ENCODE results near the gene METTL9.
"Not testable (repeated sequence)": the region's sequence is repeated elsewhere in the genome, so short reads cannot be mapped to it uniquely, and the experiment has no call there.

METTL9 gene

GRCh38 chr16:21599122-21600030 lies at the start of gene METTL9:
Gene METTL9 (plus strand): TSS chr16:21599577. CDS start chr16:21599734, 157 bp downstream.
- peak; percentile 85 to 90 (median 88) for DNase-seq (ENCODE audit: low read depth in 3 of 3)

- not testable (repeated sequence) for DNase-seq (ENCODE audit: low read depth in 3 of 3)
These were observed 49.4 kb upstream of the METTL9 start for GRCh38 chr16:21549975-21550374.

GRCh38 chr16:21550435-21550834 lies 48.9 kb upstream of the METTL9 start:
- not testable (repeated sequence) for DNase-seq (ENCODE audit: low read depth in 3 of 3)

- DNase-seq (ENCODE audit: low read depth in 3 of 3), result not testable (repeated sequence)
These were observed 48.3 kb upstream of the METTL9 start for GRCh38 chr16:21551076-21551475.

DNA sequence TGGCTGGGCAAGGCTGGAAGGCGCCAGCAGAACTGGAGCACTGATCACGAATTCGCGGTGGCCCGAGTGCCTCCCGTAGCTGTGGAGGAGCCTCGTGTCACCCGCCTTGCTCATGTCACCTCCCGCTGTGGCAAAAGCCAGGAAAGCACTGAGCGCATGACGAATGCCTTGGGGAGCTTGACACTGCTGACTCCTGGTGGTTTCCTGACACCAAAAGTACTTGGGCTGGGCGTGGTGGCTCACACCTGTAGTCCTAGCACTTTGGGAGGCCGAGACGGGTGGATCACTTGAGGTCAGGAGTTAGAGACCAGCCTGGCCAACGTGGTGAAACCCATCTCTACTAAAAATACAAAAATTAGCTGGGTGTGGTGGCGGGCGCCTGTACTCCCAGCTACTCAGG lies 47.8 kb upstream of the METTL9 start:
- DNase-seq (ENCODE audit: low read depth in 3 of 3), result not testable (repeated sequence)

- DNase-seq (ENCODE audit: low read depth in 3 of 3), result not testable (repeated sequence)
These were observed 45.7 kb upstream of the METTL9 start for GRCh38 chr16:21553481-21554296.

DNA sequence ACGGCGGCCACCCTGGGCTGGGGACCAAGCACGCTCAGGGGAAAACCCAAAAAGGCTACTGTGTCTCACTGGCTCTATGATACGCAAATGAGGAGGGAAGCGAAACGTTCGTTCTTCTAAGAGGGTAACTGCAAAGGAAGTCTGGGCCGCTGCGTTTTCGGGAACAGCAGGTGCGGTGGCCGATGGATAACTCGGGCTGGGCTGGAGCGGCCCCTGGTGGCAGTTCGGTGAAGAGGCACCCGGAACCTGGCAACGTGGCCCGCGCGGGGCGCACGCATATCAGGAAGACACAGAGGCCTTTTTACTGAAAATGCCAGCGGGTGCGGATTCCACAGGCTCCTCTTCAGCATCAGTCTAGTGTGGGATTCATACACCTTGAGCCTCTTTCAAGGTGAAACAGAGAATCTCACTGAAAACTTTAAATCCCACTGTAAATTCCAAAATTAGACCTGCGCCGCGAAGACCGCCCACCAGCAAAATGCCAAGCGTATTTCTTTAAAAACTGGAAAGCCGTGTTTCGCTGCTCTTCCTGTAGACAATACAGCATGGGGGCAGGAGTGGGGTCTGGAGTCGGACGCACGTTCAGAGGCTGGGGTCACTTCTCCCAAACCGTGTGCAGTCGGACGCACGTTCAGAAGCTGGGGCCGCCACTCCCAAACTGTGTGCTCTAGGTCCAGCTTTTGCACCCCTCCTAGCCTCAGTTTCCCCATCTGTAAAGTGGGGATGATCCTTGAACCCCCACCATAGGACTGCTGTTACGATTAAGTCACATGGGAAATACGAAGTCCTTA lies 44.4 kb upstream of the METTL9 start:
- peak; percentile 88 to 96 (median 94) for DNase-seq (ENCODE audit: low read depth in 3 of 3)

DNA sequence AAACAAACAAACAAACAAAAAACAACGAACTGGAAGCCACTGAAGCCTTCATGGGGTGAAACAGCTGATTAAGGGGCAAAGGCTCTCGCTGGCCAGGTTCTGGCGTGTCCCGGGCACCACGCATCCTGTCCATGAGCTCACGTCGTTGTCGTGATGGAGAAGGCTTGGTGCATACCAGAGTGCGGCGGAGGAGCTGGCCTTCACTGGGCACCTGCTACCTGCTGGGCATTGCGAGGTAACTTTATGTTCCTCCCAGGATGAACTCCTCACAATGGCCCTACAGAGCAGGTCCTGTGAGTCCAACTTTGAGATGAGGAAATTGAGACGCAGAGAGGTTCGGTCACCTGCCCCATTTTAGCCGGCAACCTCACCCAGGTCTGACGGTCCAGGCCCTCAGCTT lies 43.8 kb upstream of the METTL9 start:
- DNase-seq (ENCODE audit: low read depth in 3 of 3), result not testable (repeated sequence)

DNA sequence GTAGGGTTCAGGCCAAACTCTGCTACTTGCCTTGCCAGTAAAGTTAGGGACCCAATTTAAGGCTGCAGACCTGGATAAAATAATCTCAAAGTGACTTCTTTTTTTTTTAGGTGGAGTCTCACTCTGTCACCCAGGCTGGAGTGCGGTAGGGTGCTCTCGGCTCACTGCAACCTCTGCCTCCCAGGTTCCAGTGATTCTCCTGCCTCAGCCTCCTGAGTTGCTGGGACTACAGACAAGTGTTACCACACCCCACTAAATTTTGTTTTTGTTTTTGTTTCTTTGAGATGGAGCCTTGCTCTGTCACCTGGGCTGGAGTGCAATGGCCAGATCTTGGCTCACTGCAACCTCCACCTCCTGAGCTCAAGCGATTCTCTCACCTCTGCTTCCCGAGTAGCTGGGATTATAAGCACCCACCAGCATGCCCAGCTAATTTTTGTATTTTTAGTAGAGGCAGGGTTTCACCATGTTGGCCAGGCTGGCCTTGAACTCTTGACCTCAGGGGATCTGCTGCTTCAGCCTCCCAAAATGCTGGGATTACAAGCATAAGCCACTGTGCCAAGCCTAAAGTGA lies 43.3 kb upstream of the METTL9 start:
- DNase-seq (ENCODE audit: low read depth in 3 of 3), result not testable (repeated sequence)

GRCh38 chr16:21556651-21557241 lies 42.6 kb upstream of the METTL9 start:
- not testable (repeated sequence) for DNase-seq (ENCODE audit: low read depth in 3 of 3)

DNA sequence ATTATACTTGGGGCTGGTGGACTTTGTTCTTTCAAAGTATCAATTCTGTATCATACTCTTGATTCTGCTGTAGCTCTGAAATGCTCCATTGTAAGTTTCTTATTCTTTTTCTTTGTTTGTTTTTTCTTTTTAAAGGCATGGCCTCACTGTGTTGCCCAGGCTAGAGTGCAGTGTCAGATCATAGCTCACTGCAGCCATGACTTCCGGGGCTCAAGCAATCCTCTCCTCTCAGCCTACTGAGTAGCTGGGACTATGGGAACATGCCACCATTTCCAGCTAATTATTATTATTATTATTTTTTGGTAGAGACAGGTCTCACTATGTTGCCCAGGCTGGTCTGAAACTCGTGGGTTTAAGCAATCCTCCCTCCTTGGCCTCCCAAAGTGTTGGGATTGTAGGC lies 38.9 kb upstream of the METTL9 start:
- no peak for DNase-seq (ENCODE audit: low read depth in 3 of 3)

- no peak for DNase-seq (ENCODE audit: low read depth in 3 of 3)
These were observed 35.7 kb upstream of the METTL9 start for GRCh38 chr16:21563676-21564075.

GRCh38 chr16:21564367-21564766 lies 35.0 kb upstream of the METTL9 start:
- DNase-seq (ENCODE audit: low read depth in 3 of 3), result not testable (repeated sequence)

DNA sequence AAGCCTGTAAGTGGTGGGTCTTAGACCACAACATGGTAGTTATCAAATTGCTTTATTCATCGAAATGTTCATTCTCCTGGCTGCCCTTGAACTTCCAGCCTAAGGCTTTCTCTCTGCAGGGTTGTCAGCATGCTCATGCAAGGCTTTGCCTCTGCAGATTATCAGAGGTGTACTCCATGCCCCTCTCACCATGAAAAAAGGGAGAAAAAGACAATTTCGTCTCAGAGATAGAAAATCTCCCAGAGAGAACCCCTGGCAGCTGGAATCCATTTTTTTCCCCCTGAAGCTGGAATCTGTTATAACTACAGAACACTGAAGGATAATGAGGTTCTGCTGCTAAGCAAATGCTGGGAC lies 33.9 kb upstream of the METTL9 start:
- DNase-seq (ENCODE audit: low read depth in 3 of 3), result no peak

GRCh38 chr16:21565861-21566669 lies 33.3 kb upstream of the METTL9 start:
- DNase-seq (ENCODE audit: low read depth in 3 of 3), result no peak

GRCh38 chr16:21566891-21567414 lies 32.4 kb upstream of the METTL9 start:
- DNase-seq (ENCODE audit: low read depth in 3 of 3), result no peak

- not testable (repeated sequence) for DNase-seq (ENCODE audit: low read depth in 3 of 3)
These were observed 31.9 kb upstream of the METTL9 start for GRCh38 chr16:21567496-21567895.

GRCh38 chr16:21568502-21569189 lies 30.7 kb upstream of the METTL9 start:
- DNase-seq (ENCODE audit: low read depth in 3 of 3), result no peak

GRCh38 chr16:21570676-21571017 lies 28.7 kb upstream of the METTL9 start:
- DNase-seq (ENCODE audit: low read depth in 3 of 3), result no peak
